Measurements from ENCODE around the gene SIK2. TPM values are rescaled to one million over a fixed set of nuclear protein-coding genes. Genes with fewer than 3 reads are reported as not detected.

SIK2 gene
- total and polyA plus RNA-seq, 9 of the 15 experiments (the other 6 are each of a cell fraction or from before 2014, with no cell fraction given) = 0.74 to 11.6 (median 3.8) TPM

- CTCF ChIA-PET (ENCODE audit: low intra/inter-chr PET ratio) = no interaction called here
- H3K9me3 ChIP-seq (replicated peaks; ENCODE audit: control insufficient read depth, insufficient read depth, low read depth, low read length) = no peaks in the 10 kb centered on the region
- no peak overlapping the region for H3K27ac ChIP-seq (ENCODE audit: extremely low read depth, low read depth, low read length)
- H4K20me1 ChIP-seq (replicated peaks; ENCODE audit: control insufficient read depth, insufficient read depth, low read length) = no peaks in the 10 kb centered on the region
- intact Hi-C loops (cut with micrococcal nuclease) = no loop called here
- DNase-seq (ENCODE audit: extremely low read depth in 1 of 4, low spot score in 3 of 4) = no peak
- no peak for ATAC-seq
- WGBS (ENCODE audit: insufficient coverage, low coverage, missing lambda C conversion rate) = 59% methylated on average over 3 of the region's 3 CpGs
- H3K9me1 ChIP-seq (ENCODE audit: control insufficient read depth, insufficient read depth, low read length) = no peaks in the 10 kb centered on the region
- H3K27me3 ChIP-seq (ENCODE audit: control insufficient read depth in 2 of 2, insufficient read depth in 2 of 2, low read length in 2 of 2) = no peaks in the 10 kb centered on the region
- no peak overlapping the region for H3K9ac ChIP-seq (ENCODE audit: insufficient read depth in 1 of 2, low read depth in 2 of 2, low read length in 2 of 2)
- BruUV-seq (replicated peaks) = no TSS peak
- H3K4me3 ChIP-seq = no peak overlapping the region
- H3K4me2 ChIP-seq (ENCODE audit: insufficient read depth, low read length) = no peak overlapping the region
- H3K36me3 ChIP-seq (ENCODE audit: control insufficient read depth, insufficient read depth, low read length) = no peaks in the 10 kb centered on the region
- in situ Hi-C loops (cut with MboI) = no loop called here
- no peaks in the 10 kb centered on the region for H3K79me2 ChIP-seq (ENCODE audit: control insufficient read depth, insufficient read depth, low read length)
- H3K4me1 ChIP-seq (replicated peaks in 1 of 2; ENCODE audit: control insufficient read depth in 2 of 2, insufficient read depth in 2 of 2, low read length in 2 of 2) = no peaks in the 10 kb centered on the region; a peak in 1 of 5 replicates
- no peak for FAIRE-seq
- POLR2A ChIA-PET = interaction anchor here (0.6 kb wide), 1 partner anchor 35 kb away, joined by 3 read pairs; no protein-coding TSS in a partner anchor
- H2AFZ ChIP-seq (ENCODE audit: low read depth, low read length) = no peak overlapping the region
- TF ChIP-seq ESRRA (IDR thresholded peaks at IDR 0.05; ENCODE audit: borderline replicate concordance, low read depth) (no peak), ZBTB17 (CRISPR knock-in tag; IDR thresholded peaks at IDR 0.05) (no peak), ELK3 (CRISPR knock-in tag; IDR thresholded peaks at IDR 0.05) (no peak), GTF3C2 (IDR thresholded peaks at IDR 0.05; ENCODE audit: borderline replicate concordance, extremely low read depth, insufficient read length) (no peak), SP1 (CRISPR knock-in tag; IDR thresholded peaks at IDR 0.05) (no peak), DLX4 (CRISPR knock-in tag; IDR thresholded peaks at IDR 0.05) (no peak), DNMT1 (IDR thresholded peaks at IDR 0.05) (no peak), ZBED1 (IDR thresholded peaks at IDR 0.05) (no peak), NEUROD1 (IDR thresholded peaks at IDR 0.05; ENCODE audit: borderline replicate concordance, low read depth, low read length, partially characterized antibody) (no peak), STAG1 (CRISPR knock-in tag; IDR thresholded peaks at IDR 0.05; ENCODE audit: borderline replicate concordance) (no peak), CREB3 (tag; conservative IDR thresholded peaks at IDR 0.05; ENCODE audit: low read depth) (no peak), GABPB1 (CRISPR knock-in tag; IDR thresholded peaks at IDR 0.05) (no peak), MTA2 (IDR thresholded peaks at IDR 0.05; ENCODE audit: low read depth) (no peak), ZNF511 (CRISPR knock-in tag; IDR thresholded peaks at IDR 0.05) (no peak), SLC30A9 (CRISPR knock-in tag; IDR thresholded peaks at IDR 0.05) (no peak), ADNP (tag; IDR thresholded peaks at IDR 0.05) (no peak), CBX5 (IDR thresholded peaks at IDR 0.05; ENCODE audit: borderline replicate concordance, low read depth) (no peak)
These were observed 78.4 kb downstream of the SIK2 start for GRCh38 chr11:111680486-111681175.
